Medulla oblongata (tissue), 1 donor: ENCODE data around the gene INPP5D.

Experiments
- DNase-seq: peaks from one replicate; pipeline ENCODE4 v3.0.0-alpha.2; 2015; ENCODE audit errors: extremely low spot score

INPP5D gene

DNA sequence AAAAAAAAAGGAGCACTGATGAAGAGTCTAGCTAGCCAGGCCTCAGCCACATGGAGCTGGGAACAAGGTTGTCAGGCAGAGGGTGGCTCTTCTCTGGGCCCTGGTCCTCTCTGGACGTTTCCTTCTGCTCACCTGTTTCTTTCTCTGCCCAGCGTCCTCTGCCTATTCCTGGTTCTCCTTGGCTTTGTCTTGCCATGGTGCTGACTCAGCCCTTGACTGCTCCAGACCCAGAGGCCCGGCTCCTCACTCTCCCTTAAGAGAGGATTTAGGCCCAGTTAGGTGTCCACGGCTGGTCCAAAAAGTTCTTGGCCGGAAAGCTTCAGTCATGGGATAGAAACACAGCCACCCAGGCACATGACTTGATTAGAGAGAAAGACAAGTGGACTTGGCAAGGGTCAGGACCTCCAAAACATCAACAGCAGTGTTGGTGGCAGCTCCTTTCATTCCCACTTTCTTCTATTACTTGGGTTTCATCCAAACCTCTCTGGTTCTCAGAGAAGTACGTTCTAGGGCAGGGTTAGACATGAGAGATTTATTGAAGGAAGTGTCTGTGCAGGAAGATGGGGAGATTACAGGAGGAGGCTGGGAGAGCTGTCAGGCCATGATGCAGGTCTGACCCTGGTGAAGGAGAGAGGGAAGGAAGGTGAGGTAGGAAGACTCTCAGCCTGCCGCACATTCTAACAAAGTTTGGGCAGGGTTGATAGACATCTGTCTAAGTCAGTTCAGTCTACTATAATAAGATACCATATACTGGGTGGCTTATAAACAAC lies 176.9 kb downstream of the INPP5D start:
- DNase-seq = no peak

DNA sequence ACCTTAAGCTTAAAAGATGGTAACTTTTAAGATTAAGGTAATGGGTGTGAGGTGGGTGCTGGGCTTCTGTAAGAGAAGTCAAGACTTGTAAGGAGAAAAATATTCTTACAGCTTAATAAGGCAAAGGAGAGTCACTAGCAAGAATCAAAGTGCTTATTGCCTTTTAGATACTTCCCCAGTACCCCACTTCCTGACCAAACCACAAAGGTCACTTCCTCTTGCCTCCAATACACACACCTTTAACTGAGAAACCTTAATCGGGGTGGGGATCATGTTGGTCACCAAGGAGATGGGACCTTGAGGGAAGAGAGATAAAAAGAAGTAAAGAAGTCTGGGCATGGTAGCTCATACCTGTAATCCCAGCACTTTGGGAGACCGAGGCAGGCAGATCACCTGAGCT lies 180.8 kb downstream of the INPP5D start:
- DNase-seq = no peak

DNA sequence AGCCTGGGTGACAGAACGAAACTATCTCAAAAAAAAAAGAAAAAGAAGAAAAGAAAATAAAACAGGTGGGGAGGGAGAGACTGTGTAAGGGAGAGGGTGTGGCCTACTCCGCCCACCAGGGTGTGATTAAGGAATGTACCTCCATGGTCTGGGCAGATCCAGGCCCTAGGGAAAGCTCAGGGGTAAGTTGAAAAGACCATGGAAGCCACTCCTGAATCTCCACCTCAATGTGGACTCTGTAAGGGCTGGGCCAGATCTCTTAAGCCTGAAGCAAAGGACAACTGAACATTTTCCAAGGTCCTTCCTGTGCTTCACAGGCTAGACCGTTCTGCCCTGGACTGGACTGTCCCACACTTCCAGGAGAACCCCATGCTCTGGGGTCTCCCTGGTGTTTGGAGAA lies 181.7 kb downstream of the INPP5D start:
- DNase-seq = no peak

DNA sequence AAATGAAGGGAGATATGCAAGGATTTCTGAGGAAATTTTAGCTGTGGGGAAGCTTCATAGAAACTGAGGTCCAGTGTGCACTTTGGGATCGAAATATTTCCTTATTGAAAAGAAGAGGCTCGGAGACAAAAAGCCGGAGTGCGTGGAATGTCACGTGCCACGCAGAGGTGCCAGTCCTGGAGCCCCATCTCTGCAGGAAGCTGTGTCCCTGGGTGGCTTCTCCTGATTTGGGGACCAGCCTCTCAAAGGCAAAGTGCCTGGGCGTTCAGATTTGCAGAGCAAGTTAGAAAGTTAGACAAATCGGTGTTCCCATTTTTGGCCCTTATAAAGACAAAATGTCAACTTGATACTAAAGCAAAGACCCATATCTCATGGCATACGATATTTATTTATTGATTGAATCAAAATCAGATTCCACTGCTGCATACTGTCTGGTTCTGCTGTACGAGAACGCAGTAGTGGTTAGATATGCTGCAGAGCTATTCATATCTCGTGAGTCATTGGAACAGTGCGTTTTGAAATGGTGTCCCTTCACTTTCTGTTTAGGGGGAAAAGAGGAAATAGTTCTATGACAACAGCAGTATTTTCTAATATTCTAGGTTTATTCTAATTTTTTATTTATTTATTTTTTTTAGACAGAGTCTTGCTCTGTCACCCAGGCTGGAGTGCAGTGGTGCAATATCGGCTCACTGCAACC lies 182.2 kb downstream of the INPP5D start:
- DNase-seq = peak; percentile 49

DNA sequence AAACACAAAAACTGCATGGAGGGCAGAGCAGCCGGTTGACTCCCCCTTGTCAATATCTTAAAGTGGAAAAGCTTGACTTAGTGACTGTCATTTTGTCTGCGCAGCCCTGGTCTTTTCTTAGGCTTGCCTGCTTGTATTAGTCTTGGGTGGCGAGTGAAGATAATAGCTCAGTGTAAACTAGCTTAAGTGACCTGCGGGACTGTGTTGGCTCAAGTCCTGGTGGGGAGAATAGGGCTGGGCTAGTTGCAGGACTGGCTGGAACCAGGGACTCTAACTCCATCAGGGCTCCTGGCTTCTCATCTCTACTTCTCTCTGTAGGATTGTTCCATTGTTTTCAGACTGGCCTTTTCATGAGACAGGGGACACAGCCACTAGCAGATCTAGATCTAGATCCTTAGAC lies 183.2 kb downstream of the INPP5D start:
- DNase-seq = no peak

DNA sequence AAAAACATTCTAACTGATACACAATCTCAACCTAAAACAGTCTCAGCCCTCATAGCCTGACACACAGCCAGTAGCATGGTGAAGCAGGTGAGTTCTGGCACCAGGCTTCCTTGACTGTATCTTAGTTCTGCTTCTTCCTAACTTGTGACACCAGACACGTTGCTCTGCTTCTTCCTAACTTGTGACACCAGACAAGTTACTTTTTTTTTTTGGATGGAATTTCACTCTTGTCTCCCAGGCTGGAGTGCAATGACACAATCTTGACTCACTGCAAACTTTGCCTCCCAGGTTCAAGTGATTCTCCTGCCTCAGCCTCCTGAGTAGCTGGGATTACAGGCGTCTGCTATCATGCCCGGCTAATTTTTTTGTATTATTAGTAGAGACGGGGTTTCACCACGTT lies 184.7 kb downstream of the INPP5D start:
- no peak for DNase-seq

DNA sequence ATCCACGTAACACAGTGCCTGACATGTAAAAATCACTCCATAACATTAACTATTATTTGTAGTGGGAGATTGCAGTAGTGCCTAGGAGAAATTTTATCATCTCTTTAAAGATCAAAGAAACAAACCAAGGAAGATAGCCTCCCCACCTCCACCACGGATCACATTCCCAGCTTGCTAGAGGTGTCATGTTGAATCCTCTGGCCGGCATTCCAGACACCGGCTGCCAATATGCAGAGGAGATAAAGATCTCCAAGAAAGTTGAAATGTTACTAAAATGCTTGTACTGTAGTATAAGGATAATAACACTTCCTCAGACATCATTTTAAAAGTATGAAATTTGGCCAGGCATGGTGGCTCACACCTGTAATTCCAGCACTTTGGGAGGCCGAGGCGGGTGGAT lies 185.3 kb downstream of the INPP5D start:
- DNase-seq = no peak

DNA sequence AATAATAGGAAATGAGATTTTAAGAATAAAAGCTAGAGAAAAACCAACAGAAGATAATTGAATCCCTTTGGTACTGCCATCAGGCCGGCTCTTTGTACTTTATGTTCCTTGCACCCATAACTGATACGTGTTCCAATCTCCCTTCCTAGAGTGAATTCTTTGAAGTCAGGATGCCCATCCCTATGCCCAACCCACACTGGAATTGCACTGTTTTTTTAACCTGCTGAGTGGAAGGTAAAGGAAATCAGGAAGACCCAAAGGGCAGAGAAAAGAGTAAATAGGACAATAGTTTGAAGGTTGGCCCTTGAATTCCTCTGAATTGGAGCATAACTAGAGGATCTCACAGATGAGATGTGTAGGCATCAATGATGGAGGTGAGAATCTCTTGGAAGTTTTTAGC lies 187.0 kb downstream of the INPP5D start:
- no peak for DNase-seq

DNA sequence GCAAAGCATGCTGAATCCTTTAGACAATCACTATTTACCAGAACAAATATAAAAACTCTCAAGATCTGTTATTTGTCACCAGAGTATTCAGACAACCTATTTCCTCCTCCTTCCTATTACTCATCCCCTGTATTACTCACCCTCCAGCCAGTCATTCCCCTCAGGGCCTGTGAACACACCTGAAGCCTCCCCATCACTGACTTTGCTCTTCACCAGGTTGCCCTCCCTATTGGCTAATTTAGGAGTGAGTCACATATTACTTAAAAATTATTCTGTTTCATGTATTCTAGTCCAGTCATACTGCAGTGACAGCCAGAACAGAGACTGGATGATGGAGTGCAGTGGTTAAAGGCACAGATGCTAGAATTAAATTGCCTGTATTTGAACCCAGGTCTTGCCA lies 187.6 kb downstream of the INPP5D start:
- DNase-seq = no peak

DNA sequence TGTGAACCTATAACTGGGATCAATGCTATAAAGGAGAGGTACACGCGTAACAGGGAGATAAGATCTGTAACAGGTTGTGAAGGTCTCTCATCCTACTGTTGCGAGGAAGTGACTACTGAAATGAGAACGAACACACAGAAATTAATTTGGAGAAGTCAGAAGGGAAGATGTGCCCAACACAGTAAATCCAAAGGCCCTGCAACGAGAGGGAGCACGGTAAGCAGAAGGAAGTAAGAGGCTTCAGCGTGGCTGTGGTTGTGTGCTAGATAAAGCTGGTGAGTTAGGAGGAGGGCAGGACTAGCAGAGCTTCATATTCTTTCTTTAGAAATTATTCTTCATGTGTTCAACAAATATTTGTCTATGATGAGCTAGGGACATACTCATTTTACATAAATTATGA lies 188.9 kb downstream of the INPP5D start:
- DNase-seq = peak; percentile 54

DNA sequence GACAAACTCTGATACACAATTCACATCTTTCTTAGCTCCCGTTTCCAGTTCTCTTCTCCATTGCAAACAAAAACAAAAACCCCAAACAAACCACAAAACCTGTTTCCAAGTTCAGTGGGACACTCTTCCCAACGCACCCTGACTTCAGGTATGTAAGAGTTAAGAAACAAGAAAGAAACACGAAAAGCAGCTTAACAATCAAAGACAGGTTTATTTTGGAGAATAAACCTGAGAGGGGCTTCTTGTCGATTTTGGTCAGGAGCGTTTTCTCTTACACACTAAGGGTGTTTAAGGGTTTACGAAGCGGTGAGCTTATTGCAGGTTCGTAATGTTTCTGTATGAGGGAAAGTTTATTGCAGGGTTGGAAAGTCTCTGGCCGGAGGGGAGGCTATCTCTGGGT lies 190.4 kb downstream of the INPP5D start:
- no peak for DNase-seq

DNA sequence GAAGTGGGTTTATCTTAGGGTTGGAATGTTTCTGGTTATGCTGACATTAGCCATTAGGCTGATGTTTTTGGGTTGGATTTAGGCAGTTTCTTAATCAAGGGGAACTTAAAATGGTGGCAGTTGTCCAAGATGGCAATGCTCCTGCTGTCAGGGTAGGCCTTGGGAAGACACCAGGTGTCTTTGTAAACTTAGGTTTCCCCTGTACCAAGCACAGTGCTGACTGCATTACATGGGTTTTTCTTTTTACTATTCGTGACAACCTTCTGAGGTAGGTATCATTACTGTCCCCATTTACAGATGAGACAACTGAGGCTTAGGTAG lies 190.8 kb downstream of the INPP5D start:
- no peak for DNase-seq

DNA sequence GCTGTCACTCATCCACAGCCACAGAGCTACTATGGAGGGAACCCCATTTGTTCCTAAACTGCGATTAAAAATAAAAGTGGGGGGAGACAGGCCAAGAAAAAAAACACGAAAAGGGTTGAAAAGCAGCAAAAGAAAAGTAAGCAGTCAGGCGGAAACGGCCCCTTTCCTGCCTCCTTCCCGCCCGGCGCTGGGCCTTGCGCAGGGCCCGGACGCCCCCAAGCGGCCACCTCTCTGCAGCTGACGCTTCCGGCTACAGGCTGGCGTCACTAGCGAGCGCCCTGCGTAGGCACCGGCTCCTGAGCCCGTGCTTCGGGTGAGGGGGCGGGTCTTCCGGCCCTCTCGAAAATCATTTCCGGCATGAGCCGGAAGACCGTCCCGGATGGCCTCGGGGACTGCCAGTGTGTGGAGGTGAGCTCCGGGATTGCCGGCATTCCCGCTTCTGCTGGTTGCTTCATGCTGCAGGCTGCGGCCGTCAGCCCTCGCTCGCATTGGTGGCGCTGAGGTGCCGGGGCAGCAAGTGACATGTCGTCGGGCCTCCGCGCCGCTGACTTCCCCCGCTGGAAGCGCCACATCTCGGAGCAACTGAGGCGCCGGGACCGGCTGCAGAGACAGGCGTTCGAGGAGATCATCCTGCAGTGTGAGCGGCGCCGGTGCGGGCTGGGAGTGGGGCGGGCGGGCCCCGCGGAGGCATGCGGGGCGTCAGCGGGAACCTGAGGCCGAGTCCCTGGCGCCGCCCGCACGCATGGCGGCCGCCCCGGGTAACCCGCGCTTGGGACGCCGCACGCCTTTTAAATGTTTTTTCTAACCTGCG lies 191.4 kb downstream of the INPP5D start, which contains the start of gene ATG16L1:
ATG16L1 (plus strand) TSS at position 368 of the 811 bp plus-strand sequence; CDS start at position 523, 155 bp downstream.
- peak; percentile 97 for DNase-seq

DNA sequence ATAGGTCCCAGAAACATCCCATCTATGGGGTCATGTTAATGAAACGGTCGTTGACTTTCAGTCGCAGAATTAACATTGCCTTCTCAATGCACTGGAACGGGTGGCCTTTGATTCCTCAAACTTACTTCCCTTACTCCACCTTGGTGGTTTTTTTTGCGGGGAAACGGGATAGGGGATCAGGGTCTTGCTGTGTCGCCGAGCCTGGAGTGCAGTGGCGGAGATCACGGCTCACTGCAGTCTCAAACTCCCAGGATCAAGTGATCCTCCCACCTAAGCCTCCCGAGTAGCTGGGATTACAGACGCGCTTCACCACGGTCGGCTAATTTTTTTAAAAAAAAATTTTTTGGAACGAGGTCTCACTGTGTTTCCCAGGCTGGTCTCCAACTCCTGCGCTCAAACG lies 192.1 kb downstream of the INPP5D start:
- peak; percentile 20 for DNase-seq

DNA sequence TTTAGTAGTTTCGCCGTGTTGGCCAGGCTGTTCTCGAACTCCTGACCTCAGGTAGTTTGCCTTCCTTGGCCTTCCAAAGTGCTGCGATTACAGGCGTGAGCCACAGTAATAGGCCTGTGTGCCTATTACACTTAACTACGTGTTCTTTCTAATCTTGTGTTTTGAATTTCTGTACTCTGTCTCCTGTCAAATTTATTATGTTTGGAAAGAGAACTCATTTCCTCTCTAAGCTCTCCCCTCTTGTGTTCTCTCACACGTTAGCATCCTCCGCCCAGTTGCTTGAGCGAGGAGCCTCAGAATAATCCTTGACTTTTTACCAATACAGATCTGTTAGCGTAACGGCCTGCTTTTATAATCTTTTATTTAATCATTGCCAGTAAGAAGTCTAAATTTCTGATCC lies 195.0 kb downstream of the INPP5D start:
- no peak for DNase-seq

DNA sequence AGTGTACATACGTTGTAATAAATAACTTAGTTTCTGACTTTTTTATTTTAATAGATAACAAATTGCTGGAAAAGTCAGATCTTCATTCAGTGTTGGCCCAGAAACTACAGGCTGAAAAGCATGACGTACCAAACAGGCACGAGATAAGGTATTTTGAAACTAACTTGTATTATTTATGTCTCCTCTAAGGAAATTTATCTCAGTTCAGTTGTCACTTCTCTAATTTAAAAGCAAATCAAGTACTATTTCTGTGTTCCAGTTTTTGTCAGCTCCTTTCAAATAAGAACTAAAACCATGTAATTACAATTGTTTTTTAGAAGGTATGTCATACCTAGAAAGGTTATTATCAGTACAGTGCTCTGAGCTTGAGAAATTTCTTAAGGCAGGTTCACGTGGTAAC lies 195.9 kb downstream of the INPP5D start:
- DNase-seq = no peak
